Right lobe of liver (tissue), 6 donors: Measurements from ENCODE around the gene CALCOCO2. TPM values are rescaled to one million over a fixed set of nuclear protein-coding genes. Genes with fewer than 3 reads are reported as not detected.

ENCODE experiments used
- ATAC-seq, 4 donors: fragments of 200-7000 bp; cut with Tn5 transposase; one replicate each; pipeline ENCODE4 v1.9.1; 2020; ENCODE audit warnings: mild to moderate bottlenecking in 4 of 4, moderate library complexity in 4 of 4
- DNase-seq, 3 donors: peaks; one replicate each; pipeline ENCODE4 v3.0.0-alpha.2; 2020
- H3K27ac ChIP-seq, 3 donors: fragments of 200-600 bp; one replicate each; pipeline ENCODE4 v1.8.0; 2022
- H3K27me3 ChIP-seq, 2 donors: fragments of 200-600 bp; one replicate each; pipeline ENCODE4 v1.8.0; 2022
- H3K36me3 ChIP-seq, 4 donors: fragments of 200-600 bp; sonication (generic) in 1 of 4; one replicate each; pipeline versions ENCODE4 v1.5.1 to v1.8.0; 2017 to 2022; ENCODE audit warnings: control low read depth in 1 of 4
- H3K4me1 ChIP-seq, 4 donors: fragments of 200-600 bp; sonication (generic) in 1 of 4; one replicate each; pipeline versions ENCODE4 v1.5.1 to v1.8.0; 2017 to 2022; ENCODE audit warnings: control low read depth in 1 of 4
- H3K4me3 ChIP-seq, 3 donors: fragments of 200-600 bp; one replicate each; pipeline ENCODE4 v1.8.0; 2022
- H3K9me3 ChIP-seq, 4 donors: fragments of 200-600 bp; sonication (generic) in 1 of 4; one replicate each; pipeline versions ENCODE4 v1.5.1 to v1.8.0; 2017 to 2022; ENCODE audit warnings: control low read depth in 1 of 4
- POLR2A ChIP-seq: fragments of 450-650 bp; IDR thresholded peaks from one replicate; pipeline ENCODE4 v1.6.1; 2017; ENCODE audit warnings: antibody characterized with exemption, mild to moderate bottlenecking
- WGBS: methylation state at CpG from one replicate; pipeline ENCODE4 v1.1.6; 2018; ENCODE audit warnings: low coverage, low lambda C conversion rate; ENCODE audit not compliant: insufficient coverage; ENCODE audit errors: missing lambda C conversion rate; 5-methylcytosine and 5-hydroxymethylcytosine counted together
- intact Hi-C, 2 donors: fragments of 100-400 bp; cut with DNase I; formaldehyde crosslinking; loops; one replicate each; pipeline versions ENCODE4 v1.11.2 to v1.14.1; 2022
- total RNA-seq, 6 experiments: library from RNA; depleted of rRNA in 2 of 6; stranded (reverse); fragments of >200 nt in 2 of 6; fragmentation: NEBNext Ultra II Directional in 3 of 6; extraction: Animal tissue kit (Norgen Biotek cat#: 25700) in 3 of 6; gene quantifications; one replicate each; pipeline versions ENCODE4 v1.1.0 to v1.2.4, GENCODE V29; 2016 to 2023
- TF ChIP-seq, protein P1 (sequence below), 4 donors: fragments of 200-600 bp in 3 of 4; fragments of 450-650 bp in 1 of 4; IDR thresholded peaks; one replicate each; pipeline versions ENCODE4 v1.5.1 to v1.8.0; 2016 to 2022; ENCODE audit warnings: antibody characterized with exemption in 4 of 4, mild to moderate bottlenecking in 2 of 4
- donor health status: DM: no; HTN: yes; CAD: no.
- donor health status: DM: no; HTN: no; CAD: no.
- donor health status: DM: no; HTN: no; CAD: no.
- donor health status: DM: no; HTN: yes; CAD: no.
- donor health status: DM: no; HTN: yes; CAD: no.

Gene CALCOCO2
- total RNA-seq, 6 experiments from 2014 or later: 58.0 to 93.3 (median 72.1) TPM

DNA sequence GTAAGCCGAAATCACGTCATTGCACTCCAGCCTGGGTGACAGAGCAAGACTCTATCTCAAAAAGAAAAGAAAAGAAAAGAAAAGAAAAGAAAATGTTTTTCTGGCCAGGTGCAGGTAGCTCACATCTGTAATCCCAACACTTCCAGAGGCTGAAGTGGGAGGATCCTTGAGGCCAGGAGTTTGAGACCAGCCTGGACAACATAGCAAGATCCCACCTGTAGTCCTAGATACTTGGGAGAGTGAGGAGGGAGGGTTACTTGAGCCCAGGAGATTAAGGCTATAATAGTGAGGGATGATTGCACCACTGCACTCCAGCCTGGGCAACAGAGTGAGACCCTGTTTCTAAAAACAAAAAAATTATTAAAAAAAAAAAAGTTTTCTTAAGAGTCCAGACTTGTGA is 59.3 kb downstream of the CALCOCO2 start:
- DNase-seq (no peak), ATAC-seq (no peak)
- 79% methylated on average over 2 of the region's 2 CpGs for WGBS
- Histone ChIP-seq H3K27me3 (no peaks in the 10 kb centered on the region), H3K4me3 (no peak overlapping the region), H3K27ac (no peak overlapping the region), H3K9me3 (no peaks in the 10 kb centered on the region), H3K36me3 (peaks cover 0 to 3% (median 0%) of the 10 kb centered on the region in 4 donors), H3K4me1 (peaks cover 0 to 17% (median 3%) of the 10 kb centered on the region in 4 donors)
- no peak for TF ChIP-seq POLR2A
- TF ChIP-seq, protein P1, sequence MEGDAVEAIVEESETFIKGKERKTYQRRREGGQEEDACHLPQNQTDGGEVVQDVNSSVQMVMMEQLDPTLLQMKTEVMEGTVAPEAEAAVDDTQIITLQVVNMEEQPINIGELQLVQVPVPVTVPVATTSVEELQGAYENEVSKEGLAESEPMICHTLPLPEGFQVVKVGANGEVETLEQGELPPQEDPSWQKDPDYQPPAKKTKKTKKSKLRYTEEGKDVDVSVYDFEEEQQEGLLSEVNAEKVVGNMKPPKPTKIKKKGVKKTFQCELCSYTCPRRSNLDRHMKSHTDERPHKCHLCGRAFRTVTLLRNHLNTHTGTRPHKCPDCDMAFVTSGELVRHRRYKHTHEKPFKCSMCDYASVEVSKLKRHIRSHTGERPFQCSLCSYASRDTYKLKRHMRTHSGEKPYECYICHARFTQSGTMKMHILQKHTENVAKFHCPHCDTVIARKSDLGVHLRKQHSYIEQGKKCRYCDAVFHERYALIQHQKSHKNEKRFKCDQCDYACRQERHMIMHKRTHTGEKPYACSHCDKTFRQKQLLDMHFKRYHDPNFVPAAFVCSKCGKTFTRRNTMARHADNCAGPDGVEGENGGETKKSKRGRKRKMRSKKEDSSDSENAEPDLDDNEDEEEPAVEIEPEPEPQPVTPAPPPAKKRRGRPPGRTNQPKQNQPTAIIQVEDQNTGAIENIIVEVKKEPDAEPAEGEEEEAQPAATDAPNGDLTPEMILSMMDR (IDR thresholded peaks at IDR 0.05): no peak
- intact Hi-C loops: no loop called here

DNA sequence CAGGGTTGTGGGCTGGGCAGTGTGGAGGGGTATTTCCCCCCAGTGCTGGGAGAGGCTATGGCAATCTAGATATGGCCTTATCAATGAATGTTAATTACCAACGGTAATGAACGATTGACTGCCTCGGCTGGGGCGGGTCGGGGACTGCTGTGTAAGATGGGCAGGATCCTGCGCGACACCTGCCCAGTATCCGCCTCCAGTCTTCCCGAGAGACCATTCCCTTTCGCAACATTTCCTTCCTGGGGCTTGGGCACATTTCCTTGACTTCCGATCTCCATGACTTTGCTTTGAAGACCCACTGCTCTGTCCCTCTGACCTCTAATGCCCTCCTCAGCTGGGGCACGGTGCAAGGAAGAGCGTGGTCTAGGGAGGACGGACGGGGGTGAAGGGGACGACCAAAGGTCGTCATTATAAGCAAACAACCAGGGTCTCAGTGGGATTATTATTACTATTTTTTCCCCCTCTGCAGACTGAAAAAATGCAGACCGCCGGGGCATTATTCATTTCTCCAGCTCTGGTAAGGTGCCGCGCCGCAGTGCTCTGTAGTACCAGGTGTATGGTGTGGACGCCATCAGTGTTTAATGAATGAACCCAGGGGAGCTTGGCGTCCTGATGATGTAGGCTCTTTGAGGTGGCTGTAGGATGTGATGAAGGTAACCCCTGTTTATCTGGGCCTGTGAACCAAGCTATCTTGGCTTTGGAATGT is 62.3 kb downstream of the CALCOCO2 start:
- ATAC-seq: no peak
- H3K36me3 ChIP-seq: peaks cover 0 to 12% (median 0%) of the 10 kb centered on the region in 4 donors
- intact Hi-C loops: no loop called here
- H3K27me3 ChIP-seq: no peaks in the 10 kb centered on the region
- 2% methylated on average over 16 of the region's 24 CpGs for WGBS
- H3K4me3 ChIP-seq: peak overlapping the region; percentile 57 to 83 (median 80)
- no peaks in the 10 kb centered on the region for H3K9me3 ChIP-seq
- no peak for TF ChIP-seq POLR2A
- TF ChIP-seq, protein P1 (IDR thresholded peaks at IDR 0.05): no peak
- DNase-seq: no peak
- H3K27ac ChIP-seq: peak overlapping the region; percentile 52 to 67 (median 59)
- peaks cover 0 to 17% (median 3%) of the 10 kb centered on the region in 4 donors for H3K4me1 ChIP-seq

DNA sequence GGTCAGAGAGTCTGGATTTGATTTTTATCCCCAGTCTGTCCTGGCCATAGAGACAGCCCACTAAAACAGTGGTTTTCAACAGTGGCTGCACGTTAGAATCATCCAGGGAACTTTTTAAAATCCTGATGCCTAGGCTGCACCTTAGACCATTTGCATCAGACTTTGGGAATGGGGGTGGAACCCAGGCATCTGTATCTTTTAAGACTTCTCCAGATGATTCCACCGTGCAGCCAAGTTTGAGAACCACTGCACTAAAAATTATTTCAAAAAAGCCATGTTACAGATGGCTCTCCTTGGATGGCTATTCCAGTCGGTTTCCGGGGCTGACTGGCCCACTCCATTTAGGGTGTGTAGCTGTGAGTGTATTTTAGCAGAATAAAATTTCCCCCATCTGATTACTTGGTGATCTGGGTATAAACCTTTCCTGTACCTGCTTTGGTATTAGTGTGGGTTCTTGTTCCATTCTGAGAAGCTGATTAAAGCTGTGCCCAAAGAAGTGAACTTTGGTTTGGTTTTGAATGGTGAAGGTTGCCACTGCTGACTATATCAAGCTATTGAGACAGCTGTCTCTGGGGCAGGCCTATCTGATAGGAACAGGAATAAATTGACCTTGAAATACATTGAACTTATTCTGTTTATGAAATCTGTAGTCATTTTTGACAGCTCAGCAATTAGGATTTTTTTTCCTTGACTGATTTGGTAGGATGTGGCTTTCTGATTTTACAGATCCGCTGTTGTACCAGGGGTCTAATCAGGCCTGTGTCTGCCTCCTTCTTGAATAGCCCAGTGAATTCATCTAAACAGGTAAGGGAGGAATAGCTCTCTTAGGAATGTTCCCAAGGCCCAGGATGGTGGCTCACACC is 63.0 kb downstream of the CALCOCO2 start:
- no peak overlapping the region for H3K27ac ChIP-seq
- WGBS: 59% methylated on average over 3 of the region's 5 CpGs

DNA sequence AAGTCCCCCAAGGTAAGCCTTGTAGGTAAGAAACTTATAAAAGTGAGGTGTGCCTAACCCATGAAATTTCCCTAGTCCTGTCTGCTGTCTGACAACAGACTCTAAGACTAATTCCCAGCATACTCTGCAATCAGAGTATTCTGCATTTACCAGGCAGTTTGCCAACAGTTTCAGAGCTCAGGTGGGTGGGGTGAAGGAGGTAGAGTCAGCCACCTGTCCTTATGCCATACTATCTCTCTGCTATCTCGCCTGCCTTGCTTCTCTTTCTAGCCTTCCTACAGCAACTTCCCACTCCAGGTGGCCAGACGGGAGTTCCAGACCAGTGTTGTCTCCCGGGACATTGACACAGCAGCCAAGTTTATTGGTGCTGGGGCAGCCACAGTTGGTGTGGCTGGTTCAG is 64.1 kb downstream of the CALCOCO2 start:
- peaks cover 0 to 12% (median 0%) of the 10 kb centered on the region in 4 donors for H3K36me3 ChIP-seq
- H3K27ac ChIP-seq: no peak overlapping the region
- no peaks in the 10 kb centered on the region for H3K9me3 ChIP-seq
- H3K4me3 ChIP-seq: no peak overlapping the region
- DNase-seq (no peak), ATAC-seq (no peak)
- peaks cover 0 to 17% (median 3%) of the 10 kb centered on the region in 4 donors for H3K4me1 ChIP-seq
- intact Hi-C loops: no loop called here
- no peaks in the 10 kb centered on the region for H3K27me3 ChIP-seq
- TF ChIP-seq, protein P1 (IDR thresholded peaks at IDR 0.05): no peak
- TF ChIP-seq POLR2A: no peak
- WGBS: 89% methylated on average over 3 of the region's 3 CpGs

More for the DNA sequence above, 63.0 kb downstream of the CALCOCO2 start:
- peaks cover 0 to 12% (median 0%) of the 10 kb centered on the region in 4 donors for H3K36me3 ChIP-seq
- intact Hi-C loops: no loop called here
- TF ChIP-seq, protein P1 (IDR thresholded peaks at IDR 0.05): no peak
- TF ChIP-seq POLR2A: no peak
- peak overlapping the region in 2 of 3 donors; percentile 80 to 83 for H3K4me3 ChIP-seq
- peaks cover 0 to 17% (median 3%) of the 10 kb centered on the region in 4 donors for H3K4me1 ChIP-seq
- ATAC-seq: no peak
- H3K9me3 ChIP-seq: no peaks in the 10 kb centered on the region
- H3K27me3 ChIP-seq: no peaks in the 10 kb centered on the region
- no peak for DNase-seq
